ENCODE measurements around the gene HNF1B.
"Not testable (repeated sequence)": the region's sequence is repeated elsewhere in the genome, so short reads cannot be mapped to it uniquely, and the experiment has no call there.

HNF1B gene

DNA sequence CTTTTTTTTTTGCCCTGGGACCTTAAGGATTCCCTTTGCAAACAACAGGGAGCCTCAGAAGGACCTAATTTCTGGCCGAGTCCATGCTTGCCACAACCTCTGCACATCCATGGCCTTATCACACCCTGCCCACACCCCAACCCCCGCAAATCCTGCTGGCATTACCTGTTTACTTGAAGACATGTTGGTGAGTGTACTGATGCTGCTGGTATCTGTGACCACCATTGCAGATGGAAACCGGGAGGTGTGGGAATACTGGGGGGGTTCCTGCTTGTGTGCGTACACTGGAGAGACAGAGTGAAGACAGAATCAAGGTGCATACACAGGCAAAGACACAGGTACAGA is 46.0 kb downstream of the HNF1B start:
- DNase-seq, result no peak

DNA sequence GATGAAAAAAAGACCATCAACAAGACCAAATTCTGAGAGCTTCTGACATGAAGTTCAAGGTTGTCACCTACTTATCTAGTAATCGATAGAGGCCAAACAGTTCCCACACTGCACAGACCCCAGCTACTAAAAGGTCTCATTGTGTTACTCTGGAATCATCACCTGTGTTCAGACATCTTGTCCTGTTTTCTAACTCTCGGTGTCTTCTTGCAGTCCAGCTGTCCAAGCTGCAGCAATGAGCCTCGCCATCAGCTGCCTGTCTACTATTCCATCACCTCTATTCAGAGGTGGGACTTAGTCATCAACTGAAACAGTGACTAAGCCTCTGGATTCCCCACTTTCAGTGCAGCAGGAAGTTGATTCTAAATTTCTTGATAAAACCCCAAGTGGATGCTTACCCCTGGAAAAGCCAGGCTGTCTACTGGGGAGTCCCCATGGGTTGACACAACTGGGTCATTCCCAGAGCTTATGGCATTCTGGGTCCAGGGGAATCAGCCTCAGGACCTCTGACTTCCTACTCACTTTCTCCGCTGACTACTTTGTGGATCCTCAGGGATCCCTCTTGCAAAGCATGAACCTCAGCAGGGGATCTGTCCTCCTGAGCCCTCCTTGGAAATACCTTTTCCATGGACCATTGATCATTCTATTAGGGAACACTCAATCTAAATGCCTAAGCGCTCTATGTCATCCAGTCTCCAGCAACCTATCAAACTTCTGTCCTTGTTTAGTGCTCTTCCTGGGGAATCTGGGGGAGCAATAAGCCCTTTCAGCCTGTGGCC is 46.5 kb downstream of the HNF1B start:
- DNase-seq, result no peak

DNA sequence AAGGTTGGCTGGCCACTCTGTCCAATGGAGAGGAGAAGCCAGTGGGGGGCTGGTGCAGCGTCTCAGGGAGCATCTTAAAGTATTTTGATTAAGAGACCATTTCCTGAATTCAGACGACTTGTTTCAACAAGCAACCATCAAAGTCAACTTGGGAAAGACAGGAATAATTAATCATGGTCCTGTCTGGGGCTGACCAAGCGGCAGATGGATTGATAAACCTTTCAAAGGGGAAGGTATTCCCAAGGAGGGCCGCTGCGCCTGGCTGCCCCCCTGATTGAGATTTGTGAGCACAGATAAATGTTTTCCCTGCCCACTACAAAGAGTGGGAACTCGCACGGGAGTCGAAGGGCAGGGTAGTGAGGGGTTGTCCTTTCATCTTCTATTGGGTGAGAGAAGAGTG is 47.5 kb downstream of the HNF1B start:
- DNase-seq, result no peak

DNA sequence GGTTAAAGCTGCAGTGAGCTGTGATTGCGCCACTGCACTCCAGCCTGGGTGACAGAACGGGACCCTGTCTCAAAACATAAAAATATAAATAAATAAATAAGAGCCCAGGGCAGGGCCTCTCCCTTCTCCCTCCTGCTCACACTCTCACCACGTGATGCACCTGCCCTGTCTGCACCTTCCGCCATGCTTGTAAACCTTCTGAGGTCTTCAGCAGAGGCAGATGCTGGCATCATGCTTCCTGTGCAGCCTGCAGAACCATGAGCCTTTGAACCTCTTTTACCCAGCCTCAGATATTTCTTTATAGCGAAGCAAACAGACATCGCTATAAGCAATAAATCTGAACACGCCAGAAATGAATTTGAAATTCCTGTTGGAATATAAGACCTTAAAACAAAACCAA is 48.5 kb downstream of the HNF1B start:
- no peak for DNase-seq

DNA sequence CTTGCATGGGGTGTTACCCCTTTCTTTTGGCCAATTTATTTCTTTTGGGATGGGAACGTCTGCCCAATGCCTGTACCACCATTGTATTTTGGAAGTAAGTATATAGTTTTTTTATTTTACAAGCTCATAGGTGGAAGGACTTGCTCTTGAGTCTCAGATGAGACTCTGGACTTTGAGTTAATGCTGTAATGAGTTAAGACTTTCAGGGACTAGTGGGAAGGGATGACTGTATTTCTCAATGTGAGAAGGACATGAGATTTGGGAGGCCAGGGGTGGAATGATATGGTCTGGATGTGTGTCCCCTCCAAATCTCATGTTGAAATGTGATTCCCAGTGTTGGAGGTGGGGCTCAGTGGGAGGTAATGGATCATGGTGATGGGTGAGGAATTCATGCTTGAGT is 49.1 kb downstream of the HNF1B start:
- no peak for DNase-seq

DNA sequence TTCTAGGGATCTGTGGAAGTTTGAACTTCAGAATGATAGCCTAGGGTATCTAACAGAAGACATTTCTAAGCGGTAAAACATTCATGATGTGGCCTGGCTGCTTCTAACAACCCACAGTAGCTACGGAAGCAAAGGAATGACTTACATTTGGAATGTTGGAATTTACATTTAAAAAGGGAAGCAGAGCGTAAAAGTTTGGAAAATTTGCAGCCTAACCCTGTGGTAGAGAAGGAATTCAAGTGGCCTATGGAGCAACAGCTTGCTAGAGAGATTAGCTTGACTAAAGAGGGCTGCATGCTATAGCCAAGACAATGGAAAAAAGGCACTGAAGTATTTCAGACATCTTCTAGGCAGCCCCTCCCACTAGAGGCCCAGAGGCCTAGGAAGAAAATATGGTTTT is 50.1 kb downstream of the HNF1B start:
- DNase-seq, result no peak

DNA sequence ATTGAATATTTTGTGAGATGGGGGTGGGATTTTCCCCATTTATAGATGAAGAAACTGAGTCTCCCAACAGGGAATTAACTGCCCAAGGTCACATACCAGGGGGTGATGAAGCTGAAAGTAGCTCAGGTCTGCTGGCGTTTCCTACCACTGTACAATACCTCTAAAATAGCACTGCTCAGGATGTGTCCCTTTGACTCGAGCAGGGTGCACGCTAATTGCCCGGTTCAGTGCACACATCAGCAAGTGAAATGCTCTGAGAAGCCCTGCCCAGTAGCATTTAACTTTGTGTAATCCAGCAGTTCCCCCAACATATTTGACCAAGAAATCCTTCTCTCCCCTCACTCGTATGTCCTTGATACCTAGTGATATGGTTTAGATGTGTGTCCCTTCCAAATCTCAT is 51.5 kb downstream of the HNF1B start:
- no peak for DNase-seq

DNA sequence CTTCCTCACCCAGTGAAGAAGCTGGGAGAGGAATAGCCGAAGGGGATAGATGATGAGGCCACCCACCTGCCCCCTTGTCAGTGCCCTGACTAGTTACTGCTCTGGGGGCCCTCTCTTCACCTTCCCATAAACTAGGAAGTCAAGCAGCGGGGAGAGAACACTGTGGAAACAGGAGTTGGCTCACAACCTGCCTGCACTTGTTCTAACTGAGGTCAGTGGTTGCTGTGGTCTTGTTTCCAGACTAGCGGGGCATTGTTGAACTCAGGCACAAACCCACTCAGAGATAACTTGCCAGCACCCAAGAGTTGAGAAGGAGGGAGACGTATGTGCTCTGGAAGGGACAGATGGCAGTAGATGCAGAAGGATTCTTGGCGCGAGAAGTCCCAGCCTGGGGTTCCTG is 53.1 kb downstream of the HNF1B start:
- DNase-seq, result no peak

DNA sequence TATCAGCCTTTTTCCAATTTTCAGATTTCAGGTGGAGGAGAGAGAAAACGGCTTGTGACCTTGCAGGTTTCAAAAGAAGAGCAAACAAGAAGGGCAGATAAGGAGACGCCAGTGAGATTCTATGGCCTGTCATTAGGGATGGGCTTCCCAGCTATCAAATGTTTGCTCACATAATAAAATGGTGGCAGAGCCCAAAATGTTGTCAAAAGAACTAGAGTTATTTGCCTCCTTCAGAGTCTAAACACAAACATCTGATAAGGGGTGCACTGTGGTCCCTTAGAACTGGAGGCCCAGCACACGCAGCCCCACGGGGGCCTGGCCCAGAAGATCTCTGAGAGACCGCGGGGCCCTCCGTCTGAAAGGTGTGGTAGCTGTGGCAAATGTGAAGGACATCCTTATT is 55.5 kb downstream of the HNF1B start:
- no peak for DNase-seq

DNA sequence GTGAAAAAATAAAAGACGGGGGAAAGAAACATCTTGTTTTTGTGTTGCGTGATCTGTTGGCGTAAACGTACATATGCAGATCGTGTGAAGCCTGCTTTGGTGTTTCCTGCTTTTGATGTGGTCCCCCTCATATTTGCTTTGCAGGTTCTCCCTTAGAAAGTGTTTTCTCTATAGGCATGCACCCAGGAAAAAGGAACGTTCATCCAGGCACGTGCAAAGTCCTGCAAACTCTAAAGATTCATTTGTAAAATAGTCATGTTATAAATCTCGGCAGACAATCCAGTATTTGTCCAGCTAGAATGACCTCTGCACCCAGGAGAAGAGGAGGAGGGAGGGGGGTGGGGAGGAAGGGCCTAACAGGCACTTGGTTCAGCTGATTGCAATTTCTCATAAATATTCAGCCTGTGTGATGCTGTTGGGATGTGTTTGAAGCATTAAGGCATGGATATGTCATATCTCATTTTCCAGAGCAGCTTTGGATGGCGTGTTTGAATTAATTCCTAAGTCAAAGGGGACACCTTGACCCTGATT is 61.3 kb downstream of the HNF1B start:
- no peak for DNase-seq

DNA sequence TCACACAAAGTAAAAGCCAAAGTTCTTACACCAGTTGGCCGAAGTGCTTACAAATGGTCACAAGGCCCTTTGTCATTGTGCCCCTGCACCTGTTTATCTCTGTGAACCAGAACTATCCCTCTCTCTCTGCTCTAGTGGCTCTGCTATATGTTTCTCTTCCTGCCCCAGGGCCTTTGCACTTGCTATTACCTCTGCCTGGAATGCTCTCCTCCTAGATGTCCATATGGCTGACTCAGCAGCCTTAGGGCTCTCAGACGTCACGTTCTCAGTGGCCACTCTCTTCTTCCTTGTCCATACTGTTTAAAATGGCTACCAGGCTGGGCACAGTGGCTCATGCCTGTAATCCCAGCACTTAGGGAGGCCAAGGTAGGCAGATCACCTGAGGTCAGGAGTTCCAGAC is 62.9 kb downstream of the HNF1B start:
- DNase-seq, result no peak

DNA sequence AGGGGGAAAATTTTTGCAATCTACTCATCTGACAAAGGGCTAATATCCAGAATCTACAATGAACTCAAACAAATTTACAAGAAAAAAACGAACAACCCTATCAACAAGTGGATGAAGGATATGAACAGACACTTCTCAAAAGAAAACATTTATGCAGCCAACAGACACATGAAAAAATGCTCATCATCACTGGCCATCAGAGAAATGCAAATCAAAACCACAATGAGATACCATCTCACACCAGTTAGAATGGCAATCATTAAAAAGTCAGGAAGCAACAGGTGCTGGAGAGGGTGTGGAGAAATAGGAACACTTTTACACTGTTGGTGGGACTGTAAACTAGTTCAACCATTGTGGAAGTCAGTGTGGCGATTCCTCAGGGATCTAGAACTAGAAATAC is 64.9 kb downstream of the HNF1B start:
- not testable (repeated sequence) for DNase-seq

DNA sequence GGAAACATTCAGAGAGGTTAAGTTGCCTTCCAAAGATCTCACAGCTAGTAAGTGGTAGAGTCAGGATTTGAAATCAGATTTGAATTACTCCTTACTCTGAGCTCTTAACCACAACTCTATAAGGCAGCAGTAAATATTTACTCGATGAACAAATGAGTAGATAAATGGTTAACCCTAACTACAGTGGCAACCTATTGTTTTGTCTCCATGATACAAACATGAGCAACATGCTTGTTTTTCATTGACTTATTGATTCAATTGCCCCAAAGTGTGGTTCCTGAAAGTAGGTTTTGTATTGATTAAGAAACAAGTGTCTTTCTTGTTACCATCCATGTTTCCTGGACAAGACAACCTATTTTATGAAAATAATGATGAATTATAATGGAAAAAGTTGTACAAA is 66.8 kb downstream of the HNF1B start:
- DNase-seq, result no peak

DNA sequence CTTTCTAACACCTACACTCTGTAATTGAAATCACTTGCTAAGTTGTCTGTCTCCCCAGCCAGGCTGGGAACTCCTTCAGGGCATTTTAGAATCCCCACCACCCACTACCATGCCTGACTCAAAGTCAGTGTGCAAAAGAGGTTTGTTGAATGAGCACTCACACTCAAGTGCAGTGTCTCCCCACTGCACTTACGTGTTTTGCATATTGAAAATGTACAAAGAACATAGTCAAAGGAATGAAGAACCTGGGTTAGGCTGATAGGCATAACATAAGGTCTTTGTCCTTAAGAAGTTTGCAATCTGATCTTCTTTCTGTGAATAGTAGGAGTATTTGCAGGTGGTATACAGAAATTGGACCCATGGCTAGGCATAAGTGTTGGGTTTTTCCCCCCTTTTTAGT is 67.8 kb downstream of the HNF1B start:
- DNase-seq, result no peak

DNA sequence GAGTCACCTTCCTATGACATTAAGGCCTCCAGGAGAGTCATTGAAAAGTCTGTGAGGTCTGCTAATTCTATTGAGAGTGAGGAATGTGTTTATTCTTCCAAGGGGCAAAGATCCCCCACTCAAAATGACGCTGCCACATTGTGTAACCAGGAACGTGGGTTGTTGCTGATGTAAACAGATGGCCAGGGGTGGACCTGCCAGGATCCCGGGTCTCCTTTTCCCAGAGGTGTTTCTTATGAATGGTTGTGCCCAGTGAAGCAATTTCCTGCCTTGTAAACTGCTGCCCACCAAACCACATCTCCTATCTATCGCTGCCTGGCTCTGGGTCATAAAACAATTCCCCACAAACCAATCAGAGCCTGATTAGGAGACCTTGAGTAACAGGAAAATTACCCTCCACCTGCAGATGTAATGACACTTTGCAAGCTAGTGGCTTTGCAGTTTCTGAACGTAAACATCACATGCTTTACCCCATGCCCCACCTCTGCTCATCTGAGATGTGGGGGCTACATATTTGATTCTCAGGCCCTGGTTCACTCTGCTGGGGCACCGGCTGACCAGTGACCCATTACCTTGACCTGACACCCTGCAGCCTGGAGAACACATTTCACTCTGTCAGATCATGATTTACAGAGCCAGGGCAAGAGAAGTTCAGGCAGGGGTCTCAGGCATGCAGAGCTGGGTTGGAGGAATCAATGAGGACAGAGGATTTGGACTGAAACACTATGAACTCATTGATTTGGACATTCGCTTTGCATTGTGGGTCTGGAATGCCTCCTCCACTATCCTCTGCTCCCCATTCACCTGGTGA is 68.5 kb downstream of the HNF1B start:
- no peak for DNase-seq

DNA sequence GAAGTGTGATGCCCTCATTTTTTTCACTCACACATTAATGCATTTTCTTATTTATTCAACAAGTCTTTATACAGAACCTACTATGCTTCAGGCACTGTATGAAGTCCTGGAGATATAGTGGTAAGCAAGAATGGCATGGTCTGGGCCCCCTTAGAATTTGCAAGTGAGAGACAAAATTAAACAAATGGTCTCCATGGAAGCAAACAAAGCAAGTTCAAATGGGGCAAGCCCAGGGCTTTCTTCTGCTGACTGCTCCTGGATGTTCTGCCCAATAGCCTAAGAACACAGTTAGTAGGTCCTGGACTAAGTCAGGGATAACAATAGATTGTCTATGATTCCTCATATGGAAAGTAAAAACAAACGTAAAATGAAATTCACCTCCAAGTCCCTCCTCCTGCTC is 70.3 kb downstream of the HNF1B start:
- no peak for DNase-seq

DNA sequence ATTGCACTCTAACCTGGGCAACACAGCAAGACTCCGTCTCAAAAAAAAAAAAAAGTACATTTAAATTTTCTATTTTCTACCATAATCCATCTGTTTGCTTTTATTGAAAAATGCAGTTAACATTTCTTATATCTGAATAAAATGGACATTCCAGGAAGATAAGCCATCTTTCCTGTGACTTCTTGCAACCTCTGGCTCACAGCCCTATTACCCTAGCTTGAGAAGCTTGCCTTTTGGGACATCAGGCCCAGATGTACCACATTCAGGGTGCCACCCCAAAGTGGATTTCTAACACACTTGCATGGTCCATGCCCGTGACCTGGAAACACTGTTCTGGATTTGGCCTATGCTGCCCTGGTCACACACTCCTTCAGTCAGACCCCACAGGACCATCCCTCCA is 71.5 kb downstream of the HNF1B start:
- DNase-seq, result no peak

DNA sequence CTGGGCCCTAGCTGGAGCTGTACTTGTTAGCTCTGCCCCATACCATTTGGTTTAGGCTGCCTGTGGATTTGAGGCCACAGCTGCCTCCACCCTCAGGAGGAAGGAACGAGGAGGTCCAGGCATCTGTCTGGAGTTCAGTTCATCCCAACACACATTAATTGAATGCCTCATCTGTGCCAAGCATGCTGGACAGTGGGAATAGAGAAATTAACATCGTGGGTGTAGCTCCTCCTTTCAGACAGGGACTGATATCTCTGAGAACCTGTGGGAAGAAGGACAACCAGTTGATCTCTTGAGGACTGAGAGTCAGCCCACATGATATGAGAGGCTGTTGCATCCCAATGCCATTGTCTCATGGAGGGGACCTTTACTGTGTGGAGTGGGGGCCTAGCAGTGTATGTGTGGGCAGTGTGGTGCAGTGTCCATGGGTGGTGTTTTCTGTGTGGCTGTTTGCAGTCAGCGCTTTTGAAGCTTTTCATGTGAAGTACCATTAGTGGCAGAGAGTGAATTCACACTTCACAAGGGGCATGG is 72.2 kb downstream of the HNF1B start:
- no peak for DNase-seq

DNA sequence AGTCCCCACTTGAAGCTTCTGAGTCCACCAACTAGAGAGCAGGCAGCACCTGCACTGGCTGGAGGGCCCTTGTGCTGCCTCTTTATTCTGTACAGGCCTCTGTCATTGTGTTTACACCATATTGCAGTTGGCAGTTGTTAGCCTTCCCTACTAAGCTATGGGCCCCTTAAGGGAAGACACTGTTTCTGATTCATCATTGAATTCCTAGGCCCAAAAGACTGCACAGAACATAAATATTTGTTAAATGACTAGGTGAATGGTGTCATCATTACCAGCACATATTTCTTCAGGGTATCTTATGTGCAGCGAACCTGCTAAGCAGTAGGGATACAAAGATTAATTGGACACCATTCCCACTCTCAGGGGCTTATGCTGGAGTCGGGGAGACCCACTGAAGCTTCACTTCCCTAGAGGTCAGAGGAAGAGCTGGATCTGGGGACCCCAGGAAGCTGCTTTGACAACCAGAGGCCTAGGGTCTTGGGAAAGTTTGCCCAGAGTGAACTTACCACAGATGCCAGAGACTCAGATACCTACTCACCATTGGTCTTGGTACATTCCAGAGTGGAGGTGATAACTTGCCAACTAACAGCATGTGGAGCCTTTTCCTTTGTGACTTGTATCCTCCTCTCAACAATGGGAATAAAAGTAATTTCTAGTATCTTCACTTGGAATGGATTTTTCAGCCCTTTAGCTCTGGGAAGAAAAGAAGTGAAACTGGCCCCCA is 72.9 kb downstream of the HNF1B start:
- DNase-seq, result peak; percentile 92

DNA sequence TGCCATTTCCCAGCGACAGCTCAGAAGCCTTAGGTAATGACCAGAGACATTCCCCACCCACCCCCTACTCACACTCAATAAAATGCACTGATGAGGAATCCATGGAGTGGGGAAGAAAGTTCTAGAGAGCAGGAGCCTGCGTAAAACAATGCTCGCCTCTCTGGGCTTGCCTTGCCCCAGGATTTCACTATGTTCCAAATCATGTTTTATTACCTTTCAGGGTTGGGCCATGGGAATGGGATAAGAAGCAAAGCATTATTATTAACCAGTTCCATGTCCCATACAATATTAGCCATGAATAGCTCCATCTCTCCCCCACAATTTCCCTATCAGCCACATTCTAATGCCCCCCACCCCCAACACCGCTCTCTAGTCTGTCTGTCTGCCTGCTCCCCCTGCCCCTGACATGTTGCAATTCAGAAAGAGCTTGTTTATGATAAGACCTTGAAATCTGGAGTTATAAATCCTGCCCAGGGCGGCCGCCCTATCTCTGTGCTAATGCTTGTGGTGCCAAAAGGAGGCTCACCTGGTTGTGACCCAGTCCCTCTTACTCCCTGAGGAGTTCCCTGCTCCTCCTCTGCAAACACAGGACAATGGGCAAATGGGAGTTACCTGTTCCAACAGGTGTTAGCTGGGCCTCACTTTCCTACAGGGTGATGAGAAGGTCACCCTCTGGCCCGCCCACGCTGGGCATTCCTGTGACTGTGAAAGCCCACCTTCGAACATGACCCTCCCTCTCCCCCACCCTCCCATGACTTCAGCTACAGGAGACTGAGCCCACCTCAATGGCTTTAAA is 73.6 kb downstream of the HNF1B start:
- DNase-seq, result peak; percentile 92

DNA sequence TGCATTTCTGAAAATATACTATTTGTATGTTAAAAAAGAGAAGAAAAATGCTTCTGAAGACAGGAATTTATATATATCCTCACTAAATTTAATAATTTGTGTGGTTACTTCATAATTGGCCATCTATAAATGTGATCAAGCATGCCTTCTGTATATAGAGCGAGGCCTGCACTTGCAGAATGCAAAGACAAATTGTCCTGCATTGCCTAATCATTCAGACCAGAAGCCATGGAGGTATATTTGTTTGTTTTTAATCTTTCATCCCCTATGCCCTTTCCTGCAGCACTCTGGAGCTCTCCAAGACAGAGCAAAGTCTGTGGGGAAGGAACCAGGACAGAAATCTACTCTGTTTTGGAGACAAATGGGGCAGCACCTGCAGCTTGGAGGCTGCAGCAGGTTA is 77.8 kb downstream of the HNF1B start:
- no peak for DNase-seq

DNA sequence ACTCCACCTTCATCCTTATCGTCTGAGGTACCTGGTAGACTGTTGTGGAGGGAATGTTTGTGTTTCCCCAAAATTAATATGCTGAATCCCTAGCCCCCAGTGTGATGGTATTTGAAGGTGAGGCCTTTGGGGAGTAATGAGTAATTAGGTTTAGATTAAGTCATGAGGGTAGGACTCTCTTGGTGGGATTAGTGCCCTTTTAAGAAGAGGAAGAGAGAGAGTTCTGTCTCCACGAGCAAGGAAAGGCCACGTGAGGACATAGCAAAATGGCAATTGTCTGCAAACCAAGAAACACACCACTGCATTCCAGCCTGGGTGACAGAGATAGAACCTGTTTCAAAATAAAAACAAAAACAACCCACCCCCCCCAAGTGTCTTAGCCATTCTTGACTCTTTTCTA is 80.6 kb downstream of the HNF1B start:
- DNase-seq, result no peak

DNA sequence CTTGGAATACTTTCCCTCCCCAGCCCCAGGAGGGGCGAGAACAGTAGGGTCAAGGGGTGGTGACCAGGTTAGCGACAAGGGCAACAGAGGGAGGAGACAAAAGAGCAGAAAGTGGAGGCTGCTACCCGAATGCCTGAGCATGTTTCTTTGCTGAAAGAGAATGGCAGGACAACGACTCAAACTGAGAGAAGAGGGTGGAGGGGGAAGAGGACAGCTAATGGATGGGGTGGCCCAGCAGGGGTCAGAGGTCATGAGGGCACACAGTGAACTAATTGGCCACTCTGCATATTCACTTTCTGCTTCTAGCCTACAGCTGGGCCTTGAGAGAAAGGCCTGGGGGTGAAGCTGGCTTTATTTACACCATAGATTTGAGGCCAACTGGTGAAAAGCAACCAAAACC is 82.5 kb downstream of the HNF1B start:
- DNase-seq, result no peak
